Stimulated activated CD4-positive, alpha-beta T cell treated with anti-CD3 and anti-CD28 coated beads, Interleukin-1b, Interleukin-23, amount 100 ng/mL, for 24 hours (primary cell): Measurements from ENCODE around the gene GRK3.
"Not testable (repeated sequence)": the region's sequence is repeated elsewhere in the genome, so short reads cannot be mapped to it uniquely, and the experiment has no call there.

Source experiments
- DNase-seq, 4 experiments: peaks; one replicate each; pipeline ENCODE4 v3.0.0-alpha.2; 2020; ENCODE audit warnings: low read depth in 4 of 4, low spot score in 1 of 4

Gene GRK3

GRCh38 chr22:25548866-25549464, 15.5 kb upstream of the GRK3 start:
- DNase-seq: no peak

- DNase-seq: no peak
Measured at GRCh38 chr22:25551396-25551795, 13.1 kb upstream of the GRK3 start.

GRCh38 chr22:25552405-25552804, 12.1 kb upstream of the GRK3 start:
- DNase-seq: not testable (repeated sequence)

GRCh38 chr22:25553131-25553530, 11.3 kb upstream of the GRK3 start:
- no peak for DNase-seq

GRCh38 chr22:25554238-25554671, 10.2 kb upstream of the GRK3 start:
- no peak for DNase-seq

DNA sequence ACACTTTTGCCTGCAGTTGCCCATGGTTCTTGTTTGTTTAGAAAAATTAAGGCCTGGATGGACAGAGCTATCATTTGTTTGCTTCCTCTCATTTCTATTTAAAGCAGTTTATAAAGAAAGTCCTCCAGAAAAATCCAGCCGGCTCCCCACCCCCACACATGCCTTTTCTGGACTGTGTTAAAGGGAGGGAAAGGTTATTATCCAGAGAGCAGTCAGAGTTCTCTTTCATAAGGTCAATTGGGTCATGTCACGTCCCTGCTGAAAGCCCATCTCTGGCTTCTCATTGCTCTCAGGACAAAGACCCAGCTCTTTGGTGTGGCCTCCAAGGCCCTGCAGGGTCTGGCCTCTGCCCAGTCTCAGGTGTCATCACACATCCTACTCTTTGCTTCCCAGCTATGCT, 9.8 kb upstream of the GRK3 start:
- no peak for DNase-seq

- DNase-seq: no peak
Measured at GRCh38 chr22:25555586-25555985, 8.9 kb upstream of the GRK3 start.

- no peak for DNase-seq
Measured at GRCh38 chr22:25557218-25557617, 7.3 kb upstream of the GRK3 start.

DNA sequence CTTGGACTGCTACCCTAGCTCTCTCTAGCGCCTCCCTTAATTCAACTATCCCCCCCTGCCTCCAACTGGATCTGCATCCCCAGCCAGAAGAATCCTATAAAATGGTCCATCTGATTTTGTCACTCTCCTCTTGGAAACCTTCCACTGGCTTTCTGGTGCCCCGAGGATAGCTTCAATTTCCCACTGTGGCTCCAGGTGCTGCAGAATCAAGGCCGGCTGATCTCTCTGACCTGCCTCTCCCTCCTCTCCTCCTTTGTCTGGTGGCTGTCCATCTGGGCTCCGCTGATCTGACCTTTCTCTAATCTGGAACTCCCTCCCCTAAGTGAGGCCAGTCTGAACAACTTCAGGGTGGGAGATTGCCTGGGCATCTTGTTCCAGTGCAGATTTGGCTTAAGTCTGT, 6.1 kb upstream of the GRK3 start:
- no peak for DNase-seq

- DNase-seq: not testable (repeated sequence)
Measured at GRCh38 chr22:25559910-25560309, 4.6 kb upstream of the GRK3 start.

GRCh38 chr22:25561182-25561581, 3.3 kb upstream of the GRK3 start:
- DNase-seq: not testable (repeated sequence)

DNA sequence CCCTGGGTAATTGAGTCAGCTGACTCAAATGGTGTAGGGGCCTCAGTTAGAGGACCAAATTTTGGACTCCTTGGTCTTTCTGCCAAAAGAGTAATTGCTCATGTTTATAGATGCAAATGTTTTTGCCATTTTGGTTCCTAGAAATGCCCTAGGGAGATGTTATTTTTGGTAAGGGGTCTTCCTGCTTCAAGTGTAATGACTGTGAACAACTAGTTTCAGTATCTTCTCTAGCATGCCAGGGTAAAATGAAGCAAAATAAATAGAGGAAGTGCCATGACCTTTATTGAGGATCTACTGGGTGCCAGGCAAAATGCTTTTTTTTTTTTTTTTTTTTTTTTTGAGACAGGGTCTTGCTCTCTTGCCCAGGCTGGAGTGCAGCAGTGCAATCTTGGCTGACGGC, 2.5 kb upstream of the GRK3 start:
- DNase-seq: not testable (repeated sequence)

GRCh38 chr22:25562966-25563760, 1.3 kb upstream of the GRK3 start:
- not testable (repeated sequence) for DNase-seq

DNA sequence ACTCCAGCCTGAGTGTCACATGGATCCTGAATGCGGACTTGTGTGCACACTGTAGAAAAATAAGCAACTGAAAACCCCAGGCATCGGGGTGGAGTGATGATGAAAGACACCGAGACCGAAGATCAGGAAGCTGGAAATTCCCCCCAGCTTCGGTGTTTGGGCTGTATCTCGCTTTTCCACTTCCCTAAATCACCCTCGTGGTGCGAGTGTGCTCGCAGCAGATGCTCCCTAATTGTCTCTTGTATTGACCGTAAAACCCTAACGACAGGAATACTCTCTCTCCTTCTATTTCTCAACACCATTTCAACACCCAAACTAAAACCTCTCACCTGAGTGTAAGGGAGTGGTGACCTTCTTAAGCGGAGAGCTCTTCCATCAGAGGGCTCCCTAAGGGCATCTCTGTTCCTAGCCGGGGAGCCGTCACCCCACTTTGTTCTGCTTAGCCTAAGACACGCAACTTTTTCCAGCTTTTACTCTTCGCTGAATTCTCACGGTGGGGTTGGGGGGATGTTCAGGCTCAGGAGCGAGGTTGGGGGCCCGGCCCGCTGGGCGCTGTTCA, 635 bp upstream of the GRK3 start:
- DNase-seq: peak in 1 of 4 experiments; percentile 3

- DNase-seq: peak in 2 of 4 experiments; percentile 2 to 6
Measured at GRCh38 chr22:25564979-25565677, 653 bp downstream of the GRK3 start.

DNA sequence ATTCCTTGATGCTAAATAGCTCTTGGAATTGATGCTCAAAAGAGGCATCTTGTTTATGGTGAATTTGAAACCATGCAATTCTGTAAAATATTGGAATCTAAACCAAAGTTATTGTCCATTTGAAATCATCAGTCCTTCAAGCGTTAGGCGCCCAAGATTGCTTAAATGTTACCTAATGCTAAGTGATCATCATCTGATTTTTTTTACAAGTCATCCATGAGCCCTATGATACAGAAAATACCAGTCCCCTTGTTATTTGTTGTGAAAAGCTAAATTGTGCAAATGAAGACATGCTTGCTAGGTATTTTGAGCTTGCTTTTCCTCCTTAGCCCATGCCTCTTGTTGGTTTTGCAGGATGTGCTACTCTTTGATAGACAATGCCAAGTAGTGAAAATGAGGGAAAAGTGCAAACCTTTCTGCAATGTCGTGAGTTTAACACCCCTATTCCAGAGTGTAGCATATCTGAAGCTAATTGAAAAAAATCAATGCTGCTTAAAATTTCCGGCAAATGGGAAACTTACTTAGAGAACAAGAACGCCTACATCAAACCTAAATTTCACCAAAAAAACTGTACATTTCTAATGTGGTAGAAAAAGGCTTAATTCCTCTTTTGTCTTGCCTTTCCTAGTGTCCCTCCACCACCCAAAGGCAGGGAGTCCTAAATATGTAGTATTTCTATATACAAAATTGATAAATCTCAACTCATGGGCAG, 1.9 kb downstream of the GRK3 start:
- DNase-seq: no peak

GRCh38 chr22:25566898-25567235, 2.4 kb downstream of the GRK3 start:
- no peak for DNase-seq

GRCh38 chr22:25567251-25567675, 2.8 kb downstream of the GRK3 start:
- no peak for DNase-seq

DNA sequence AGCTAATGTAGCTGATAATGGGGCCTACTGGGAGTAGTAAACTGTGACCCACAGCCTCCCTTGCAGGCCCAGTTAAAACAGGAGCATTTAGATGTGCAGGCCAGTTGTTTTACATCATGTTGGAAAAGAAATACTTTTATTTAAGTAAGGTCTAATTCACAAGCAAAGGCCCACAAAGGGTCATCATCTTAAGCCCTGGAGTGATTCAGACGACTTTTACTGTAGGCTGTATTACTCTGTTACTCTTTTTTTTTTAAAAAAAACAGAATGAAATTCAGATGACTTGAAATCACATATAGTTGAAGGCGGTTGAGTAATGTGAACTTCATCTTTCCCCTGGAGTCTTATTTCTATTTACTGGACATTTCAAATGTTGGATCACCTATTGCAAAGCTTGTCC, 3.6 kb downstream of the GRK3 start:
- not testable (repeated sequence) for DNase-seq

DNA sequence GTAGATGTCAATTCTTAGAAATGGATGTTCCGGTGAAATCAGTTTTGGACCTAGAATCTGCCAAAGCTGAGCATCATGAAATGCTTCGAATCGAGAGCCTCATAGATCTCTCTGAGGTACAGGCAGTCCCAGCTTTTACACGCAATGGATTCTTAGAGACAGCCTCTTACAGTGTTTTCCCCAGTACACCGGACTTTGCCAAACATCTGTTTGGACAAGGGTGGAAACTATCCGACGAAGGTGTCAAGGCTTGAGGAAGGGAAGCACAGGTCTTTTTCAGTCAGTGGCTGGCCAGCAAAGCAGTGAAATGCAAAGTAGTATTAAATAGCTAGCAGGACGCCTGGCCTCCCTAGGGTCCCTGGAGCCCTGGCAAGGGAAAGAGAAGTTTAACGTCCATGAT, 4.9 kb downstream of the GRK3 start:
- no peak for DNase-seq

- DNase-seq: no peak
Measured at GRCh38 chr22:25569983-25570382, 5.5 kb downstream of the GRK3 start.
